ENCODE data around the gene GPR78. TPM values are rescaled to one million over a fixed set of nuclear protein-coding genes. Genes with fewer than 3 reads are reported as not detected.

The GPR78 gene
- total RNA-seq, 1 experiment from 2014 or later, result not detected

GRCh38 chr4:8586246-8586645 is 6.1 kb downstream of the GPR78 start:
- H3K27ac Mint-ChIP-seq (ENCODE audit: unreplicated experiment), result no peak overlapping the region
- no peak overlapping the region for H3K4me3 Mint-ChIP-seq (ENCODE audit: low read depth, unreplicated experiment)
- no peaks in the 10 kb centered on the region for H3K4me1 Mint-ChIP-seq (ENCODE audit: low read depth, unreplicated experiment)
- no peaks in the 10 kb centered on the region for H3K9me3 Mint-ChIP-seq (ENCODE audit: low read depth, unreplicated experiment)
- BruUV-seq (replicated peaks), result no TSS peak
- H3K27me3 Mint-ChIP-seq (ENCODE audit: unreplicated experiment), result peaks cover 77% of the 10 kb centered on the region
- no peak for DNase-seq
- peaks cover 3% of the 10 kb centered on the region for H3K36me3 Mint-ChIP-seq (ENCODE audit: insufficient read depth, unreplicated experiment)
- no peak for TF ChIP-seq CTCF (IDR thresholded peaks at IDR 0.05; ENCODE audit: unreplicated experiment)
- CTCF ChIA-PET, result interaction anchor here (1.0 to 1.3 kb wide), 2 partner anchors 319 to 344 kb away, joined by 3 read pairs; no protein-coding TSS in a partner anchor
- intact Hi-C loops (cut with micrococcal nuclease; ENCODE audit: unreplicated experiment), result loop anchor here (2.0 to 10.0 kb wide), 2 partner anchors 117 to 401 kb away; no protein-coding TSS in a partner anchor

- BruUV-seq (replicated peaks), result no TSS peak
- no peaks in the 10 kb centered on the region for H3K4me1 Mint-ChIP-seq (ENCODE audit: low read depth, unreplicated experiment)
These were observed 6.7 kb downstream of the GPR78 start for GRCh38 chr4:8586671-8587468.

GRCh38 chr4:8587469-8588195 is 7.4 kb downstream of the GPR78 start:
- TF ChIP-seq CTCF (IDR thresholded peaks at IDR 0.05; ENCODE audit: unreplicated experiment), result no peak
- Mint-ChIP-seq H3K9me3 (ENCODE audit: low read depth, unreplicated experiment) (no peaks in the 10 kb centered on the region), H3K4me1 (ENCODE audit: low read depth, unreplicated experiment) (no peaks in the 10 kb centered on the region), H3K27ac (ENCODE audit: unreplicated experiment) (no peak overlapping the region), H3K4me3 (ENCODE audit: low read depth, unreplicated experiment) (no peak overlapping the region), H3K27me3 (ENCODE audit: unreplicated experiment) (peaks cover 73% of the 10 kb centered on the region), H3K36me3 (ENCODE audit: insufficient read depth, unreplicated experiment) (no peaks in the 10 kb centered on the region)
- no TSS peak for BruUV-seq (replicated peaks)
- no peak for DNase-seq
- intact Hi-C loops (cut with micrococcal nuclease; ENCODE audit: unreplicated experiment), result loop anchor here (2.0 to 10.0 kb wide), 2 partner anchors 119 to 403 kb away; no protein-coding TSS in a partner anchor
- CTCF ChIA-PET, result no interaction called here

More at GRCh38 chr4:8586671-8587468, 6.7 kb downstream of the GPR78 start:
- intact Hi-C loops (cut with micrococcal nuclease; ENCODE audit: unreplicated experiment), result loop anchor here (2.0 to 10.0 kb wide), 2 partner anchors 118 to 402 kb away; no protein-coding TSS in a partner anchor
- peak; percentile 24 for DNase-seq
- Mint-ChIP-seq H3K9me3 (ENCODE audit: low read depth, unreplicated experiment) (no peaks in the 10 kb centered on the region), H3K27ac (ENCODE audit: unreplicated experiment) (no peak overlapping the region), H3K4me3 (ENCODE audit: low read depth, unreplicated experiment) (no peak overlapping the region), H3K27me3 (ENCODE audit: unreplicated experiment) (peaks cover 80% of the 10 kb centered on the region), H3K36me3 (ENCODE audit: insufficient read depth, unreplicated experiment) (no peaks in the 10 kb centered on the region)
- TF ChIP-seq CTCF (IDR thresholded peaks at IDR 0.05; ENCODE audit: unreplicated experiment), result peak; percentile 38
- CTCF ChIA-PET, result interaction anchor here (1.0 to 1.3 kb wide), 2 partner anchors 320 to 345 kb away, joined by 3 read pairs; no protein-coding TSS in a partner anchor

GRCh38 chr4:8588196-8588470 is 7.9 kb downstream of the GPR78 start:
- Mint-ChIP-seq H3K4me1 (ENCODE audit: low read depth, unreplicated experiment) (no peaks in the 10 kb centered on the region), H3K9me3 (ENCODE audit: low read depth, unreplicated experiment) (no peaks in the 10 kb centered on the region), H3K27me3 (ENCODE audit: unreplicated experiment) (peaks cover 72% of the 10 kb centered on the region), H3K4me3 (ENCODE audit: low read depth, unreplicated experiment) (no peak overlapping the region), H3K27ac (ENCODE audit: unreplicated experiment) (no peak overlapping the region), H3K36me3 (ENCODE audit: insufficient read depth, unreplicated experiment) (no peaks in the 10 kb centered on the region)
- DNase-seq, result no peak
- intact Hi-C loops (cut with micrococcal nuclease; ENCODE audit: unreplicated experiment), result loop anchor here (10.0 kb wide), 1 partner anchor 403 kb away; no protein-coding TSS in a partner anchor
- TF ChIP-seq CTCF (IDR thresholded peaks at IDR 0.05; ENCODE audit: unreplicated experiment), result no peak
- BruUV-seq (replicated peaks), result no TSS peak
- CTCF ChIA-PET, result no interaction called here

All from Calu3 (cell line).